ENCODE data around the gene ZNF544. TPM values are rescaled to one million over a fixed set of nuclear protein-coding genes. Genes with fewer than 3 reads are reported as not detected.

Gene ZNF544
- total and polyA plus RNA-seq, 2 of the 8 experiments (the other 6 are each of a cell fraction or from before 2014, with no cell fraction given): 48.8 to 60.8 TPM

DNA sequence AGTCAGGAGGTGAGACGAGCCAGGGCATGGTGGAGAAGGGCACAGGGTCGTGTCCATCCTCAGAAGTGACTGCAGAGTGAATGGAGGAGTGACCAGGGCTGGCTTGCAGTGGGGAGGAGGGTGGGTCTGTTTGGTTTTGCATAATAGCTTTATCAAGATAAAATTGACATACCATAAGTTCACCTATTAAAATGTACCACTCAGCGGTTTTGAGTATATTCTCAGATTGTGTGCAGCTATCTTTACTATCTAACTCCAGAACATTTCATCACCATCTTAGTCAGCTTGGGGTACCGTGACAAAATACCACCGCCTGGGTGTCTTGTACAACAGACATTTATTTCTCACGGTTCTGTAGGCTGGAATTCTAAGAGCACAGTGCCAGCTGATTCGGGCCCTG, 63.2 kb downstream of the ZNF544 start:
- no peak overlapping the region for H2BK20ac ChIP-seq (ENCODE audit: low read length)
- H3K36me3 ChIP-seq (ENCODE audit: control insufficient read depth in 2 of 4, insufficient read depth in 4 of 4, low read length in 3 of 4): peaks cover 35 to 81% (median 67%) of the 10 kb centered on the region in 4 experiments
- no peak overlapping the region for H3K4me2 ChIP-seq (ENCODE audit: insufficient read depth in 1 of 2, low read depth in 2 of 2, low read length in 2 of 2)
- H4K20me1 ChIP-seq (replicated peaks in 1 of 2; ENCODE audit: control insufficient read depth in 1 of 2, insufficient read depth in 2 of 2, low read length in 2 of 2): peaks cover 12 to 23% of the 10 kb centered on the region in 2 experiments
- H2AFZ ChIP-seq (ENCODE audit: low read length): no peak overlapping the region
- no peak overlapping the region for H3K4me3 ChIP-seq (ENCODE audit: extremely low read depth in 1 of 4, insufficient read depth in 2 of 4, low read depth in 3 of 4, low read length in 4 of 4)
- no peak overlapping the region for H3K27ac ChIP-seq (ENCODE audit: low read depth, low read length)
- H2BK12ac ChIP-seq (ENCODE audit: low read depth, low read length): no peak overlapping the region
- peaks cover 16% of the 10 kb centered on the region for H3K79me1 ChIP-seq (ENCODE audit: low read depth, low read length)
- H3K9me3 ChIP-seq (ENCODE audit: insufficient read depth in 2 of 2, low read depth in 1 of 2, low read length in 1 of 2): peaks cover 0 to 3% of the 10 kb centered on the region in 2 experiments; a peak in 1 of 4 replicates
- no peak overlapping the region for H4K91ac ChIP-seq (replicated peaks; ENCODE audit: insufficient read length, low read length)
- H2AK5ac ChIP-seq (ENCODE audit: low read depth, low read length): no peak overlapping the region
- ChIA-PET CTCF (ENCODE audit: partially characterized antibody) (no interaction called here), POLR2A (ENCODE audit: partially characterized antibody) (interaction anchor here (0.8 to 1.9 kb wide), 5 partner anchors 13 to 109 kb away, joined by 3 to 4 read pairs (median 4); partner anchors contain the start of genes ZNF274, ZNF544 and ZNF8)
- no peaks in the 10 kb centered on the region for H3K27me3 ChIP-seq (replicated peaks in 1 of 4; ENCODE audit: control insufficient read depth in 3 of 4, extremely low read depth in 1 of 4, insufficient read depth in 3 of 4, low read length in 3 of 4)
- H4K8ac ChIP-seq (ENCODE audit: extremely low read depth, insufficient read depth, low read length): no peak overlapping the region
- TF ChIP-seq ASH2L (IDR thresholded peaks at IDR 0.05; ENCODE audit: low read length): no peak
- TF ChIP-seq KDM1A (IDR thresholded peaks at IDR 0.05; ENCODE audit: borderline replicate concordance, low read length): no peak
- TF ChIP-seq RXRA (IDR thresholded peaks at IDR 0.05; ENCODE audit: insufficient read depth, low read depth, low read length): no peak
- TF ChIP-seq, protein P1, sequence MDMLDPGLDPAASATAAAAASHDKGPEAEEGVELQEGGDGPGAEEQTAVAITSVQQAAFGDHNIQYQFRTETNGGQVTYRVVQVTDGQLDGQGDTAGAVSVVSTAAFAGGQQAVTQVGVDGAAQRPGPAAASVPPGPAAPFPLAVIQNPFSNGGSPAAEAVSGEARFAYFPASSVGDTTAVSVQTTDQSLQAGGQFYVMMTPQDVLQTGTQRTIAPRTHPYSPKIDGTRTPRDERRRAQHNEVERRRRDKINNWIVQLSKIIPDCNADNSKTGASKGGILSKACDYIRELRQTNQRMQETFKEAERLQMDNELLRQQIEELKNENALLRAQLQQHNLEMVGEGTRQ (IDR thresholded peaks at IDR 0.05; ENCODE audit: low read length): no peak
- TF ChIP-seq, protein P2, sequence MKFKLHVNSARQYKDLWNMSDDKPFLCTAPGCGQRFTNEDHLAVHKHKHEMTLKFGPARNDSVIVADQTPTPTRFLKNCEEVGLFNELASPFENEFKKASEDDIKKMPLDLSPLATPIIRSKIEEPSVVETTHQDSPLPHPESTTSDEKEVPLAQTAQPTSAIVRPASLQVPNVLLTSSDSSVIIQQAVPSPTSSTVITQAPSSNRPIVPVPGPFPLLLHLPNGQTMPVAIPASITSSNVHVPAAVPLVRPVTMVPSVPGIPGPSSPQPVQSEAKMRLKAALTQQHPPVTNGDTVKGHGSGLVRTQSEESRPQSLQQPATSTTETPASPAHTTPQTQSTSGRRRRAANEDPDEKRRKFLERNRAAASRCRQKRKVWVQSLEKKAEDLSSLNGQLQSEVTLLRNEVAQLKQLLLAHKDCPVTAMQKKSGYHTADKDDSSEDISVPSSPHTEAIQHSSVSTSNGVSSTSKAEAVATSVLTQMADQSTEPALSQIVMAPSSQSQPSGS (IDR thresholded peaks at IDR 0.05; ENCODE audit: low read length): no peak
- 0 out of 2 replicates have a peak, but pooled peaks have one; percentile 57 for TF ChIP-seq POLR2AphosphoS5 (IDR thresholded peaks at IDR 0.05; ENCODE audit: low read depth, low read length)
- no peak for TF ChIP-seq JUN (IDR thresholded peaks at IDR 0.05; ENCODE audit: low read depth, low read length)
- TF ChIP-seq NANOG (IDR thresholded peaks at IDR 0.05; ENCODE audit: insufficient read depth, low read depth, low read length, poor library complexity, severe bottlenecking): no peak
- H3K4me1 ChIP-seq (replicated peaks in 1 of 4; ENCODE audit: control insufficient read depth in 3 of 4, insufficient read depth in 4 of 4, low read length in 3 of 4): no peaks in the 10 kb centered on the region
- H3K23me2 ChIP-seq (ENCODE audit: low read depth, low read length): no peaks in the 10 kb centered on the region
- 93% methylated on average over 7 of the region's 7 CpGs; no CpG with 5 or more reads in 1 of the 2 experiments for WGBS, 2 experiments (ENCODE audit: extremely low coverage in 1 of 2, insufficient coverage in 1 of 2, insufficient read length in 1 of 2, insufficient replicate concordance in 2 of 2, low coverage in 1 of 2, low lambda C conversion rate in 2 of 2, missing lambda C conversion rate in 1 of 2)
- DNase-seq (ENCODE audit: low read depth in 1 of 2, low spot score in 2 of 2) (no peak), FAIRE-seq (no peak)
- H3K79me2 ChIP-seq (ENCODE audit: control insufficient read depth in 1 of 2, insufficient read depth in 2 of 2, low read length in 2 of 2): peaks cover 0 to 23% of the 10 kb centered on the region in 2 experiments; a peak in 2 of 4 replicates
- no peak overlapping the region for H4K5ac ChIP-seq (ENCODE audit: insufficient read length, low read depth, low read length)
- no peak overlapping the region for H2BK120ac ChIP-seq (replicated peaks; ENCODE audit: low read depth, low read length)
- H2BK15ac ChIP-seq (ENCODE audit: low read length): no peak overlapping the region
- H2BK5ac ChIP-seq (ENCODE audit: low read depth, low read length): no peak overlapping the region
- no peak overlapping the region for H3K18ac ChIP-seq (ENCODE audit: extremely low read depth, low read length)
- H3K9ac ChIP-seq (replicated peaks in 1 of 4; ENCODE audit: extremely low read depth in 1 of 4, low read depth in 3 of 4, low read length in 3 of 4): no peak overlapping the region
- H3K4ac ChIP-seq (replicated peaks; ENCODE audit: insufficient read length, low read depth, low read length): no peak overlapping the region
- no peak overlapping the region for H3K14ac ChIP-seq (ENCODE audit: insufficient read length)
- H3K56ac ChIP-seq (replicated peaks; ENCODE audit: insufficient read length, low read depth, low read length): no peak overlapping the region
- H3K23ac ChIP-seq (ENCODE audit: insufficient read length): no peak overlapping the region

All from H1 (cell line).